LNCaP clone FGC (cell line): ENCODE measurements around the gene TDP1.

Experiments
- DNase-seq: peaks from one replicate; pipeline ENCODE4 v3.0.0-alpha.2; 2011; ENCODE audit warnings: low read depth
- H3K4me3 ChIP-seq: 2 replicates; pipeline ENCODE4 v1.5.1; 2011; ENCODE audit warnings: mild to moderate bottlenecking, low read depth, low read length, control low read depth
- TF ChIP-seq, protein P1 (sequence below): IDR thresholded peaks from 2 replicates; pipeline ENCODE4 v1.5.1; 2012; ENCODE audit warnings: mild to moderate bottlenecking; ENCODE audit not compliant: control insufficient read depth, insufficient read depth; ENCODE audit errors: extremely low read depth

TDP1 gene

DNA sequence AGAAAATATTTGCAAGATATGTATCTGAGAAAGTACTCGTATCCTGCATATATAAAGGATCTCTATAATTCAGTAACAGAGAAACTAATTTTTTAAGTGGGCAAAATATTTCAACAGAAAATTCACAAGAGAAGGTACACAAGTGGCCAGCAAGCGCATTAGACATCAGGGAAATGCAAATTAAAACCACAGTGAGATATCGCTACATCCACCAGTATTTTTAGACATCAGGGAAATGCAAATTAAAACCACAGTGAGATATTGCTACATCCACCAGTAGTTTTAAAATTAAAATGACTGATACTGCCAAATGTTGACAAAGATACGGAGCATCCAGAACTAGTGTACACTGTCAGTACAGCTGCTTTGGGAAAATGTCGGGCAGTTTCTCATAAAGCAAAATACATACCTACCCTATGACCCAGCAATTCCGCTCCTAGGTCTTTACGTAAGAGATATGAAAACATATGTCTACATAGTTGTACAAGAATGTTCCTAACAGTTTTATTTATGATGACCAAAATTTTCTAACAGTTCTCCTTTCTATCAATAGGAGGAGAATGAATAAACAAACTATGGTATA lies 103.2 kb downstream of the TDP1 start:
- no peak for DNase-seq
- no peak overlapping the region for H3K4me3 ChIP-seq
- TF ChIP-seq, protein P1, sequence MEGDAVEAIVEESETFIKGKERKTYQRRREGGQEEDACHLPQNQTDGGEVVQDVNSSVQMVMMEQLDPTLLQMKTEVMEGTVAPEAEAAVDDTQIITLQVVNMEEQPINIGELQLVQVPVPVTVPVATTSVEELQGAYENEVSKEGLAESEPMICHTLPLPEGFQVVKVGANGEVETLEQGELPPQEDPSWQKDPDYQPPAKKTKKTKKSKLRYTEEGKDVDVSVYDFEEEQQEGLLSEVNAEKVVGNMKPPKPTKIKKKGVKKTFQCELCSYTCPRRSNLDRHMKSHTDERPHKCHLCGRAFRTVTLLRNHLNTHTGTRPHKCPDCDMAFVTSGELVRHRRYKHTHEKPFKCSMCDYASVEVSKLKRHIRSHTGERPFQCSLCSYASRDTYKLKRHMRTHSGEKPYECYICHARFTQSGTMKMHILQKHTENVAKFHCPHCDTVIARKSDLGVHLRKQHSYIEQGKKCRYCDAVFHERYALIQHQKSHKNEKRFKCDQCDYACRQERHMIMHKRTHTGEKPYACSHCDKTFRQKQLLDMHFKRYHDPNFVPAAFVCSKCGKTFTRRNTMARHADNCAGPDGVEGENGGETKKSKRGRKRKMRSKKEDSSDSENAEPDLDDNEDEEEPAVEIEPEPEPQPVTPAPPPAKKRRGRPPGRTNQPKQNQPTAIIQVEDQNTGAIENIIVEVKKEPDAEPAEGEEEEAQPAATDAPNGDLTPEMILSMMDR: no peak

DNA sequence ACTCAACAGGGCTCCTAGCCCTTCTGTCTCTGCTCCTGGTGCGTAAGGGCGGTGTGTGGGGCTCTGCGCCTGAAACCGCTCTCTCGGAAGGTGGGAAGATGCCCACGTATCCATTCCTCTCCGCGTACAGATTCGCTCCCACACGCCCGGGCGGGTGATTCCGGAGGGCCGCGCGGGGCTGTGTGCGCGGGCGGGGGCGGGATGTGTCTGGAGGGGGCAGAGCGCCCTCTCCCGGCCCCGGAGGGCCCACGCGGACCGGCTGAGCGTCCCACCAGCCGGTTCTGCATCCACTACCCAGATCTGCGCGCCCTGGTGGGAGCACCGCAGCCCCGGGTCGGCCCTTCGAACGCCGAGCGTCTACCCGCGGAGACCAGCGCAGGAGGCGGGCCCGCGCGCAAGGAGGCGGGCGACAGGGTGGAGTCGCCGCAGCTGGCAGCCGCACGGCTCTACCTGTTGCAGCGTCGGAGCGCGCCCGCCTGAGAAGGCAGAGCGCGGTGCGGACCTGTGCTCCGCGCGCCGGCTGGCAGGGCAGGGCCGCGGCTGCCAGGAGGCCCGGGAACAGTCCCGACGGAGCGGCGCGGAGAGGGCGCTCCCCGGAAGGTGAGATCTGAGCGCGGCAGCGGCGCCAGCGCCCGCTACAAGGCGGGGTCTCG lies 104.7 kb downstream of the TDP1 start:
- peak; percentile 40 for DNase-seq
- TF ChIP-seq, protein P1: peak; percentile 39

DNA sequence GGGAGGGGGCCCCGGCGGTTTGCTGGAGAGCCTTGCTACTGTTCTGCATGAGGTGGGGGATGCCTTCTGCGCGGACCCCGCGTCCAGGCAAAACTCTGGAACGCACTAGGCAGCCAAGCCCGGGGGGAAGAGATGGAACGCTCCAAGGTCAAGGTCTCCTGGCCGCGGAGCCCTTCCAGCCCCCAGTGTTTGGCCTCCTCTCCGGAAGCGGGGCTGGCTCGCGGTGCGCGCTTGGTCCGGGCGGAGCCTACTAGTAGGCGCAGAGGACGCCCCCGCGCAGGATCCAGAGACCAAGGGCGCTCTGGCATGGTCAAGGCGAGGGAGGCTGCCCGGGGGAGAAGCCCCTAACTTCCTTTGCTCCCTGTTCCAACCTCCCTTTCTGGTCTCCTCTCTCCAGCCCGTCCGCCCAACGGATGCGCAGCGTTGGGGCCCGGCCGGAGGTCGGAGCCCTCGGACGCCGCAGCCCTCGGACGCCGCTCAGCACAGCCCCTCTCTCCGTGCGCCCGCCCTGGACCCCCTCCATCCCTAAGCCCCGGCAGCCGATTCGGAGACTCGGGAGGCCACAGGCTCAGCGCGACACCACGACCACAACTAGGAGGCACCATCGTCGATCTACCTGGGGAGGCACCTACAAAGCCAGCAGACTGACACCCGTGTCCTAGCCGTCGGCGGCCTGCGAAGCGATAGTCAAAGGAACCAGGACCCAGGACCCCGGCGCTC lies 105.4 kb downstream of the TDP1 start:
- TF ChIP-seq, protein P1: no peak
- no peak for DNase-seq
- H3K4me3 ChIP-seq: peak overlapping the region; percentile 40

More for the DNA sequence above, 104.7 kb downstream of the TDP1 start:
- H3K4me3 ChIP-seq: peak overlapping the region; percentile 40

GRCh38 chr14:90061685-90062126 lies 106.0 kb downstream of the TDP1 start, which contains the start of gene KCNK13:
Gene KCNK13, plus strand, starts transcription at chr14:90061994. Its CDS starts 212 bp downstream, at chr14:90062206.
- DNase-seq: no peak
- TF ChIP-seq, protein P1: no peak

DNA sequence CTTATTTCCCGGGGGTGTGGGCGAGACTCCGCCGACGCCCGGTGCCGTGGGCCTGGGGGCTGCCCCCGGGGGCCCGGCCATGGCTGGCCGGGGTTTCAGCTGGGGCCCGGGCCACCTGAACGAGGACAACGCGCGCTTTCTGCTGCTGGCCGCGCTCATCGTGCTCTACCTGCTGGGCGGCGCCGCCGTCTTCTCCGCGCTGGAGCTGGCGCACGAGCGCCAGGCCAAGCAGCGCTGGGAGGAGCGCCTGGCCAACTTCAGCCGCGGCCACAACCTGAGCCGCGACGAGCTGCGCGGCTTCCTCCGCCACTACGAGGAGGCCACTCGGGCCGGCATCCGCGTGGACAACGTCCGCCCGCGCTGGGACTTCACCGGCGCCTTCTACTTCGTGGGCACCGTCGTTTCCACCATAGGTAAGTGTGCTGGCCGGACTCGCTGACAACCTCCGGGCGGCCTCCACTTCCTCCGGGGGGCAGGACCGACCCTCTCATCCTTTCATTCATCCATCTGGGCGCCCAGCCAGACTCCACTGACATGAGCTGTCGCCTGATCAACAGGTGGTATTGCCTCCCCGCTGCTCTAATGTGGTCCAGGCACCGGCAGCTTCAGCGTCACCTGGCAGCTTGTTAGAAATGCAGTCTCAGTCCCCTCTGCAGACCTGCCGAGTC lies 106.5 kb downstream of the TDP1 start:
- DNase-seq: no peak
- TF ChIP-seq, protein P1: 0 out of 2 replicates have a peak, but pooled peaks have one; percentile 21
- peak overlapping the region; percentile 14; the same call in 1 of the 2 replicates for H3K4me3 ChIP-seq

More at GRCh38 chr14:90061685-90062126, 106.0 kb downstream of the TDP1 start, which contains the start of gene KCNK13:
- H3K4me3 ChIP-seq: peak within 1 kb of the TSS; percentile 40

DNA sequence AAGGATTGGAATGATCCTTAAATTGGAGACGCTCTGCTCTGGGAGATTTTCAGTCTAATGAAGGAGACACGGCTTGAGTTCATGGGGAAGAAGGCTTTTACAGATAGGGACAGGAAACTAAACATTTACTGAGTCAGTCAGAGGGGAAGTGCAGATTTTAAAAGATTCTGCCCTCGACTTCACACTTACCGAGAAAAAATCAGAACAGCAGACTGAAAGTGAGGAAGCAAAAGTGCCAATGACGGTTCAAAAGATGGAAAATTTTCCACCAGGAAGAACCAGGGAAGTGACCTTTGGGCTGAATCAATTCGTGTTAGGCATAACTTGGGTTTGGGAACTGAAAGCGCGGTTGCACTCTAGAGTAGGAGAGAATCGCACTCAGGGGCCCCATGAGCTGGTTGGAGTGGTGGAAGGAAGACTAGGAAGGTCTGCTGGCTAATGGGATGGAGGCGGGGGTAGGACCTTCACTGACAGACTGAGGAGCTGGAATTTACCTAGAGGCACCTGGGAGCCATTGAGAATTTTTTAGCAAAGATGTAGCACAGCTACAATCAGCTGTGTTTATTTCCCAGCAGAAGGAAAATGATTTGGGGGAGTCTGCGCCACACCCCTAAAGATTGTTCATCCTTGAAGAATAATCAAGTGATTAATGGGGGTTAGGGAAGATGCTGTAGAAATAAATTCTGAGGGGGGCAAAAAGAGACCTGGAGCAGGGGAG lies 107.3 kb downstream of the TDP1 start:
- H3K4me3 ChIP-seq: no peak overlapping the region
- DNase-seq: no peak
- TF ChIP-seq, protein P1: no peak
